ENCODE data around the gene ITIH2. TPM values are rescaled to one million over a fixed set of nuclear protein-coding genes. Genes with fewer than 3 reads are reported as not detected.
"Not testable (repeated sequence)": the region's sequence is repeated elsewhere in the genome, so short reads cannot be mapped to it uniquely, and the experiment has no call there.

Gene ITIH2, protein sequence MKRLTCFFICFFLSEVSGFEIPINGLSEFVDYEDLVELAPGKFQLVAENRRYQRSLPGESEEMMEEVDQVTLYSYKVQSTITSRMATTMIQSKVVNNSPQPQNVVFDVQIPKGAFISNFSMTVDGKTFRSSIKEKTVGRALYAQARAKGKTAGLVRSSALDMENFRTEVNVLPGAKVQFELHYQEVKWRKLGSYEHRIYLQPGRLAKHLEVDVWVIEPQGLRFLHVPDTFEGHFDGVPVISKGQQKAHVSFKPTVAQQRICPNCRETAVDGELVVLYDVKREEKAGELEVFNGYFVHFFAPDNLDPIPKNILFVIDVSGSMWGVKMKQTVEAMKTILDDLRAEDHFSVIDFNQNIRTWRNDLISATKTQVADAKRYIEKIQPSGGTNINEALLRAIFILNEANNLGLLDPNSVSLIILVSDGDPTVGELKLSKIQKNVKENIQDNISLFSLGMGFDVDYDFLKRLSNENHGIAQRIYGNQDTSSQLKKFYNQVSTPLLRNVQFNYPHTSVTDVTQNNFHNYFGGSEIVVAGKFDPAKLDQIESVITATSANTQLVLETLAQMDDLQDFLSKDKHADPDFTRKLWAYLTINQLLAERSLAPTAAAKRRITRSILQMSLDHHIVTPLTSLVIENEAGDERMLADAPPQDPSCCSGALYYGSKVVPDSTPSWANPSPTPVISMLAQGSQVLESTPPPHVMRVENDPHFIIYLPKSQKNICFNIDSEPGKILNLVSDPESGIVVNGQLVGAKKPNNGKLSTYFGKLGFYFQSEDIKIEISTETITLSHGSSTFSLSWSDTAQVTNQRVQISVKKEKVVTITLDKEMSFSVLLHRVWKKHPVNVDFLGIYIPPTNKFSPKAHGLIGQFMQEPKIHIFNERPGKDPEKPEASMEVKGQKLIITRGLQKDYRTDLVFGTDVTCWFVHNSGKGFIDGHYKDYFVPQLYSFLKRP
- not detected in 2 replicates for total RNA-seq

DNA sequence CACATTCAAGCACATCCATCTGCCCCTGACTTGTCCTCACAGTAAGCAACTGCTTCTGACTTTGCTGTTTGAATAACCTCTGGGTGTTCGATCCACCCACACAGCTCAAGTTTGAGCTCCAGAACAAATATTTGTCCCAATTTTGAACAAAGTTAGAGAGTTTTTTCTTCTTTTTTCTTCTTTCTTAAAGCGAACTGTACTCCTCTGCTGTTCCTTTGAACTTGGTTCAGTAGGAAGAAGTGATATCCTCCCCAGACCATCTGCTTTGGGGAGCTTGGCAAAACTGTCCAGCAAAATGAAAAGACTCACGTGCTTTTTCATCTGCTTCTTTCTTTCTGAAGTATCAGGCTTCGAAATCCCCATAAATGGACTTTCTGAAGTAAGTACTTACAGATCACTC is at the start of gene ITIH2:
Gene ITIH2 (plus strand): TSS at position 177 of the 400 bp plus-strand sequence. CDS start 119 bp downstream, at position 296.
- no peak for DNase-seq

DNA sequence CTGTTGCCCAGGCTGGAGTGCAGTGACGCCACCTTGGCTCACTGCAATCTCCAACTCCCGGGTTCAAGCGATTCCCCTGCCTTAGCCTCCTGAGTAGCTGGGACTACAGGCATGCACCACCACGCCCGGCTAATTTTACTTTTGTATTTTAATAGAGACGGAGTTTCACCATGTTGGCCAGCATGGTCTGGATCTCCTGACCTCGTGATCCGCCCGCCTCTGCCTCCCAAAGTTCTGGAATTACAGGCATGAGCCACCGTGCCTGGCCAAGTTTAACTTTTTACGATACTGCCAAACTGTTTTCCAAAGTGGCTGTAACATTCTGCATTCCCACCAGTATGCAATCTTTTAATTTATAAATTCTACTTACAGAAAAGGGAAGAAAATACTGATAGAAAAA is 46.0 kb upstream of the ITIH2 start:
- not testable (repeated sequence) for DNase-seq

DNA sequence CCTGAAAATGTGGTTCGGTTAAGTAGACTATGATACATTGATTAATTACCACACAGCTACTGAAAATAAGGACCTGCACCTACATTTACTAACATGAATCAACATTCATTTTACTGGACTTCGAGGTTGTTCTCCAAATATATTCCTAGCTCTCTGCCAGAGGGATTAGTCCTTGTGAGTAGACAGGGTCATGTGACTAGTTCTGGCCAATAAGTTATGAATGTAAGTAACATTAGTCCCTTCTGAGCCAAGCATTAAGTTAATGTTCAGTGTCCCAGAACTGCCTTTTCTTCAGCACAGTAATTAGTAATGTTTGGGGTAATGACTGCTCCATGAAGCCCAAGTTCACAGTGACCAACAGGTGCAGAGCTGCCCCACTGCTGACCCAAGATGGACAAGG is 45.6 kb upstream of the ITIH2 start:
- no peak for DNase-seq

DNA sequence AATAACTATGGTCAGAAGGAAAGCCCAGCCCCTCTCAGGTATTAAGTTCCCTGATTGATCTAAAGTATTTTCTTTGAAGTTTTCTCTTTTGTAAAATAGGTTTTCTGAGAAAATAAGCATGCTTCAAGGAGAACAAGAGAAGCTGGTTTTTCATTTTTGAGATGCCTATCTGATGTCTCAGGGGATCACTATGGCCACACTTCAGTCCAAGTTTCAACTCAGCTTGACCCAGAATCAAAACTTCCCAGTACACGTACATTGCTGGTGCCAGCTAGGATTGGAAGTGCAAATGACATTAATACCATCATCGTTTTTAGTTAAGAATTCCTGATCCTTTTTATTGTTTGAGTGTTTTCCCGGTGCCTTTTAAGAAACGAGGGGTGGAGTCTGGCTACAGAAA is 43.6 kb upstream of the ITIH2 start:
- DNase-seq: no peak

DNA sequence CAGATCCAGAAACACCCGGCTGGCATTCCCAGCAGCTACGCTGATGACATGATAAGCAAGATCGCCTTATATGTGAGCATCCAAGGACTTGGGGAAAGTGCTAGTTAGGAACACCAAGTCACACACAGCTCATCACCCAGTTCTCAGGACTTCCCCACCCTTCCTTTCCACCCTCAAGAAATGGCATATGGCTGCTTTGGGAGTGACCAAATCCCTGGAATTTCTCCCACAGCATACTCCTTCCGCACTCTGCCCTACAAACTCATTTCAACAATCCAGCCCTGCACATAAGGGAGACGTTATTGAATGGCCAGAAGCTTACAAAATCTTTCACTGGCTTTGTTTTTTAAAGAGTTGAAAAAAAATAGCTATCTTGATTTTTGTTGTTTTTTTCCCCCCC is 40.6 kb upstream of the ITIH2 start:
- no peak for DNase-seq

DNA sequence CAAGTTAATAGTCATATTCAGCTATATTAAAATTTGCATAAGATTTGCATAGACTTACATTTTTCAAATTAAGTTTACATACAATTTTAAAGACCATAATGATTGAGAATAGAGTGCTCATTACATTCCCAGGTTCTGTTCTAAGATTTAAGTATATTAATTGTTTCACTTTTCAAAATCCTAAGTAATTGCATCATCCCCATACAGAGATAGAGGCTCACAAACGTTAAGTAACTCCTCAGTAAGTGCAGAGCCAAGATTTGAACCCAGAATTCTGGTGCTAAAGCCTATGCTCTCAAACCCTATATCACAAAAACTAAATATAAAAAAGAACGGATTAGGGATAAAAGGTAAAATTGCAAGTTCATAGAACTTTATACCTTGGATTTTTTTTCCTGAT is 38.4 kb upstream of the ITIH2 start:
- DNase-seq: no peak

DNA sequence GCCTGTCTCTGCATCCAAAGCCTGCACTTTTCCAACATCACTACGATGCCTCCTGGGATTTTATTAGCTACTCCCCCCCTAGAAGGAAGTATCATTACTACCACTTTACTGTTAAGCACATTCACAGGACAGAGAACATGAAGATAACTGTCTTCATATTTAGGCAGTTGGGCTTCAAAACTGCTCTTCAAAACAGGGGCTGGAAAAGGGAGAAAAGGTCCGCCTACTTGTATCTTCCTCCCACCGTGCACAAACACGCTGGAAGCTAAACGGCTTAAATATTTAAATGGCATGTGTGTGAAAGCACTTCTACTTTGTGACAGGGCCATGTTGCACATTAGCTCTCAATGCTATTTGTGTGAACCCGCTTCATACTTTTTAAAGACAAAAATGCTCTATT is 37.3 kb upstream of the ITIH2 start:
- DNase-seq: no peak

DNA sequence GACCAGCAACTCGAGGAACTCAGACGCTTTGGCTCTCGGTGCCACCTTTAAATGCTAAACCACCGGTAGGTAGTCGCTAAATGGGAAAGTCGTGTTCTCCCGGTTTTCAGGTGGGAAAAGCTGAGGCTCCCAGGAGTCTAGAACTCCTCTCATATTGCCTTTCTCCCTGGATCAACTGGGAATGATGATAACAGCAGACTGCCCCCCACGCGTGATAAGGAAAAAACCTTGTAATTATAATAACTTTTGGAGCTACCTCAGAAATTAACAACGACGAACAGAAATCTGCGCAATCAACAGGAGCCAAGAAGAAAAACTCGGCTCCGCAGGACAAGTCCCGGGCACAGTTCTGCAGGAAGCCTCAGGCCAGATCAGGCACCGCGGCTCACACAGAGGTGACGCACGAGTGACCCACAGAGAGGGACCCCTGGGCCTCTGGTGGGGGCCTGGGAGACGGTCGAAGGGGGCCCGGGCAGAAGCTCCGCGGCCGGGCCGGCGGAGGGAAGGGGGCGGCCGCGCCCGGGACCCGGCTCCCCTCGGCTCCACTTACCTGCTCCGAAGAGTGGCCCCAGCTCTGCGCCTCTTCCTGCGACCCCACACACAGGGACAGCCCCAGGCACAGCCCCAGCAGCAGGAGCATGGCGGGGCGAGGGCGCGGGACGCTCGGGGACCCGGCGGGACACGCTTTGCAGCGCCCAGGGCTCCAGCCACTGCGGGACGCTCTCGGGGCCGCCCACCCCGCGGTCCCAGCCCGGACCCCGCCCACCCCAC is 36.7 kb upstream of the ITIH2 start, which contains the start of gene ITIH5:
Gene ITIH5 (minus strand): TSS at position 714 of the 771 bp plus-strand sequence. CDS start 74 bp downstream, at position 640.
- no peak for DNase-seq

DNA sequence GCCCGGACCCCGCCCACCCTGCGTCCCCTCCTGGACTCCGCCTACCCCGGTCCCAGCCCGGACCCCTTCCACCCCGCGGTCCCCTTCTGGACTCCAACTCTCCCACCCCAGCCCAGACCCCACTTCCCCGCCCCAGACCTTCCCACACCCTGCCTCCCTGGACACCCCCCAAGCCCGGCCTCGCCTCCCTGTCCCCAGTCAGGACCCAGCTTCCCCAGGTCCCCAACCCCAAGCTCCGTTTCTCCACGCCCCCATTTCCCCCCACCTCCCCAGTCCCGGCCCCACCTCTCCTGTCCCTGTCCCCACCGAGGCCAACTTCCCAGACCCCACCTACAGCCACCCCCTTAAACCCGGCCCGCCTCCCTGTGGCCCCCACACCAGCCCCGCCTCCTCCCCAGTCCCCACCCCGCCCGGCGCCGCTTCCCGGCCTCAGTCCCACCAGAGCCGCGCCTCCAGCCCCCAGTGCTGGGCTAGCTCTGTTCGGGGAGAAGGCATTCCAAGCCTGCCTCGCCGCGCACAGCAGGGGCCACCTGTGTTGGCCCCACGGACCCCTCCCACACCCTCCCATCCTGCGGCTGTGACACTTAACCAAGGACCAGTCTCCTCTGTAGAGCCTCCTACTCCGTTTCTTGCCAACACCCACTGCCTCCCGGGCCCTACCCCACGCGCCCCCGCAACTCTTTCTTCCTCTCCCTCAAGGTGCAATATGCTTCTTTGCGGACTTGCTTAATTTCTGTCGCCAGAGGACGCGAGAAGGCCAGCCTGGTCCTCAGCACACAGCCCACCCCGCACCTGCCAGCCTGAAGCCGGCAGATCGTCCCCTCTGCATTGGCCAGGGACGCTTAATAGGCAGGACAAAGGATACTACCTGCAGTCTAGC is 35.6 kb upstream of the ITIH2 start:
- no peak for DNase-seq

DNA sequence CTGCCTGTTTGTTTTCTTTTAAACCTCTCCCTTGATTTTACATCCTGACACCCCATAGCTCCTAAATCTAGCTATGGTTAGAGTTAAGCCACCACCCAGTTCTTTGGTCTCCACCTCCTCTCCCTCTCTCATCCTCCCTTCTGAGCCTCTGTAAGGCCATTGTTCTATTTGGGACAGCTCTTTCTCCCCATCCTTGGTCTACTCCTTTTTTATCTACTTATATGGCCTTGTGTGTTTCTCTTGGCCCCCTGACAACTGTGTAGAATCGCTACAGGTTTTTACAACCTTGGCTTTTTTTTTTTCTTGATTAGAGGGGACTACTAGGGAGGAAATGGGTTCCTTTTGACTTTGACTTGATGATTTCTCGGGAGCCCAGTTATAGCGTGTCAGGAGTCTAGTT is 33.0 kb upstream of the ITIH2 start:
- DNase-seq: no peak

DNA sequence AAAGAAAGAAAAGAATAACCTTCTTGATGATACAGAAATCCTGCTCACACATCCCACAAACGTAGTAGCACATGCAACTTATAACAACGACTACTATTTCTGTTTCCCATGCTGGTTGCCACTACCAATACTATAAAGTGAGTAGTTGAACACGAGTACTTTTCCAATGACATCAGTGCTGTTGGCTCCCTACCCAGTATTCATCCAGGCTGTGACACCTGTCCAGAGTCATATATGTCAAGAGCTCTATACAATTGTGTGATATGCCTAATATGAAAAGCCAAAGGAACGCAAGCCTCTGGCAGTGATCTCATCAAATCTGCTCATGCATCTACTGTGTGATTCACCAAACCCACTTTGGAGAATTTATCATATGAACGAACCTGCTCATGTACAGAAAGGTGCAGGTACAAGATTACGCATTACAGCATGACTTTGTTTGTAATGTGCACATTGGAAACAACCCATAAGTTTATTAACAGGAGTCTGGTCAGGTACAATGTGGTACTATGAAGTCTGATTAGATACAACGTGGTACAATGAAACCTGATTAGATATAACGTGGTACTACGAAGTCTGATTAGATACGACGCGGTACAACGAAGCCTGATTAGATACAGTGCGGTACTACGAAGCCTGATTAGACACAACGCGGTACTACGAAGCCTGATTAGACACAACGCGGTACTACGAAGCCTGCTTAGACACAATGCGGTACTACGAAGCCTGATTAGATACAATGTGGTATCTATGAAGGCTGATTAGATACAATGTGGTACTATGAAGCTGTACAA is 30.6 kb upstream of the ITIH2 start:
- no peak for DNase-seq

DNA sequence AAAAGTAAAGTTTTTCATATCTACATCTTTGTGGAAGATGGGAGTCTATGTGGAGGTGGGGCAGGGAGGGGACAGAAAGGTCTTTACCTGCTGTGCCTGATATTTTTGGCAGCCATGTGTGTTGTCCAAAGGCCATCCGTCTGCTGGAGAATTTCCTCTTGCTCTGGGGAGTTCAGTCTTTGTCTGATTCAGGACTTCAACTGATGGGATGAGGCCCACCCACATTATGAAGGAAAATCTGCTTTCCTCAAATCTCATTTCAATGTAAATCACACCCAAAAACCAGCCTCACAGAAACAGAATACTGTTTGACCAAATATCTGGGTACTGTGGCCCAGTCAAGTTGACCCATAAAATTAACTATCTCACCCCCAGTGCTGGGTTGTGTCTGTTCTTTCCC is 23.9 kb upstream of the ITIH2 start:
- no peak for DNase-seq

DNA sequence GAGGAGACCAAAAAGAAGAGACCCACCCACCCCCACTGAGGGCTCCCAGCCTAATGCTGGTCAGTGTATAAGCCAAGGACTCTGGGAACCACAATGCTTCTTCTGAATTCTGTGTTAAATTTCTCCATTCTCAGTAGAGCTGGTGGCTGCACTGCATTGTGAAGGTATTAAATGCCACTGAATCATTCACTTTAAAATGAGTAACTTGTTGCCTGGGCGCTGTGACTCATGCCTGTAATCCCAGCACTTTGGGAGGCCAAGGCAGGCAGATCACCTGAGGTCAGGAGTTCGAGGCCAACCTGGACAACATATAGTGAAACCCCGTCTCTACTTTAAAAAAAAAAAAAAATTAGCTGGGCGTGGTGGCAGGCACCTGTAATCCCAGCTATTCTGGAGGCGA is 23.0 kb upstream of the ITIH2 start:
- not testable (repeated sequence) for DNase-seq

DNA sequence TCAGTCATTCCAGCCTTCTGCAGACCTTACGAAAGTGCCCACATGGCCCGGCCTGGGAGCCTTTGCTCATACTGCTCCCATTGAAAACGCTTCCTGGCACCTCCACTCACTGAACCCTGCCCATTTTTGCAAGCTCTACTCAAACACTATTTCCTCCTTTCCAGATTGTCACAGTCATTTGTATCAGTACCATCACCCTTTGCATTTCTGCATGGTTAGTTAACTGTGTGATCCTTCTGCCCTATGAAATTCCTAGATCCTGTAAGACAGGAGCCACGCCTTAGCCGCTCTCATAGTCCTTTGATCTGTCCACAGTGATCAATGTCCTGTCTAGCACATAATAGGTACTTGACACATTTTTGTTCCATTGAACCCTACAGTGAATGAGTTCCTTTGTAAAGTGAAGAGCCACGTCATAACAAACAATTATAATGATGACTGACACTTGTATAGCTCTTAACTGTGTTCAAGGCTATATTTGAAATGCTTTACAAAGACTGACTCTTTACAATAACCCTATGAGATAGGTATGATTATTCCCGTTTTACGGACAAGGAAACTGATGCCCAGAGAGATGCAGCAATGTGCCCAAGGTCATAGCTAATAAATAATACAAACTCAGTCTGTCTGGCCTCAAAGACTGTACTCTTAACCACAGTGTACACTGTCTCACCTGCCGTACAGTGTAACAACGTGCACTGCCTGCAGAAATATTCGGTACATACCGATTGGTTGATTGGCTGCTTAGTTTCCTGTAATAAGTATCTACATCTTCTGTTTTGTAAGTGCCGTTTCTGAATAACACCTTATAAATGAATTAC is 16.6 kb upstream of the ITIH2 start:
- no peak for DNase-seq

DNA sequence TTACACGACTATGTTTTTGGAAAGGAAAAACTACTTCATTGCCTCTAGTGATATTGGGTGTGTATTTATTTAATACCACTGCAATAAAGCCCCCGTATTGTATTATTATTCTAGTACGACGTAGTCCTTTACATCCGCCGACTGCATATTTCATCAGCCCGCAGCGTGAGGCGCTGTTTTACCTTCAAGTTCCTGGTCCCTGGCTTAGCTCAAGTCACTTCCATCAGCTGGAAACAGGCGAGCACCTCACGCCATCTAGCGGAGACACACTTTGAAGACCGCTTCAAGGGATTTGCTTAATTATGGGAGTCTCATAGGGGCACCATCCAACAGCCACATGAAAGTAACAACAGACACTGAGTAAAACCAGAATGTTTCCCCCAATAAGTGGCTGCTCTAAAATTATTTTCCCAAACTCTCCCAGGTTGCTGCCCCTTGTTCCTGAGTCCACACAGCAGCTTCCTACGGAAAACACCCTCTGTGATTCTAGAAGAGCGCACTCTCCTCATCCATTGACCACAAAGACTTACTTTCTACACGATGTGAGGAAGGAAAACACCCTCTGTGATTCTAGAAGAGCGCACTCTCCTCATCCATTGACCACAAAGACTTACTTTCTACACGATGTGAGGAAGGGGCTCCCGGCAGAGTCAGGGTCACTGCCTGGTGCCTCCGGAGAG is 15.7 kb upstream of the ITIH2 start:
- peak; percentile 92 for DNase-seq

DNA sequence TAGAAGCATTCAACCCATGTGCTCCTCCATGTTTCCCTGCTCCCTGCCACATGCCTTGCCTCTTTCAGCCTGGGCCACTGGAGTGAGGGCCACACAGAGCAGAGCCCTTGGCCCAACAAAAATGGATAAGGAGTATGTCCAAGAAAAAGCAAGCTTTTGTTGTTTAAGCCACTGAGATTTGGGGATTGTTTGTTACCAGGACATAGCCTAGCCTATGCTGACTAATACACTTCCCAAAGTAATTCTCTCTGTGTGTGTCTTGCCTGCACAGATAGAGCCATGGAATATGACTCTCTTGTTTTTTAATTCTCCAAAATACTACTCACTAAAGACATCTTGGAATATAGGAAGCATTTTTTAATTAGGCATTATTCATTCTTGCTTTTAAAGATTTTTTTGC is 13.5 kb upstream of the ITIH2 start:
- no peak for DNase-seq

DNA sequence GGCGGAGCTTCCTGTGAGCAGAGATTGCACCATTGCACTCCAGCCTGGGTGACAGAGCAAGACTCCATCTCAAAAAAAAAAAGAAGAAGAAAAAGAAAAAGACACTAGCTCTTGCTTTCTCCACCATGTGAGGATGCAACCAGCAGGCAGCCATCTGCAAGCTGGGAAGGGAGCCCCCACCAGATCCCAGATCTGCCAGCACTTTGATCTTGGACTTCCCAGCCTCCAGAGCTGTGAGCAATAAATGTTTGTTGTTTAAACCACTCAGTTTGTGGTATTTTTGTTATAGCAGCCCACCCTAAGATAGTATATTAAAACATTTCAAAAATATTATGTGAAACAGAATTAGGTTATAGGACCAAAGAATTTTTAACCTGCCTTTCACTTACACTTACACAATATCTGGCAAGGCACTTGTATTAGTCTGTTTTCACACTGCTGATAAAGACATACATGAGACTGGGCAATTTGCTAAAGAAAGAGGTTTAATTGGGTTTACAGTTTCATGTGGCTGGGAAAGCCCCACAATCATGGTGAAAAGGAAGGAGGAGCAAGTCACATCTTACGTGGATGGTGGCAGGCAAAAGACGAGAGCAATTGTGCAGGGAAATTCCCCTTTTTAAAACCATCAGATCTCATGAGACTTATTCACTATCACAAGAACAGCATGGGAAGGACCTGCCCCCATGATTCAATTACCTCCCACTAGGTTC is 12.1 kb upstream of the ITIH2 start:
- DNase-seq: not testable (repeated sequence)

DNA sequence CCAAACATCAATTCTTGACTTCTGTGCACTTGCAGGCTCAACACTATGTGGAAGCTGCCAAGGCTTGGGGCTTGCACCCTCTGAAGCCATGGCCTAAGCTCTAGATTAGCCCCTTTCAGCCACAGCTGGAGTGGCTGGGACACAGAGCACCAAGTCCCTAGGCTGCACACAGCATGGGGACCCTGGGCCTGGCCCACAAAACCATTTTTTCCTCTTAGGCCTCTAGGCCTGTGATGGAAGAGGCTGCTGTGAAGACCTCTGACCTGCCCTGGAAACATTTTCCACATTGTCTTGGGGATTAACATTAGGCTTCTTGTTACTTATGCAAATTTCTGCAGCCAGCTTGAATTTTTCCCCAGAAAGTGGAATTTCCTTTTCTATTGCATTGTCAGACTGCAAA is 10.7 kb upstream of the ITIH2 start:
- not testable (repeated sequence) for DNase-seq

DNA sequence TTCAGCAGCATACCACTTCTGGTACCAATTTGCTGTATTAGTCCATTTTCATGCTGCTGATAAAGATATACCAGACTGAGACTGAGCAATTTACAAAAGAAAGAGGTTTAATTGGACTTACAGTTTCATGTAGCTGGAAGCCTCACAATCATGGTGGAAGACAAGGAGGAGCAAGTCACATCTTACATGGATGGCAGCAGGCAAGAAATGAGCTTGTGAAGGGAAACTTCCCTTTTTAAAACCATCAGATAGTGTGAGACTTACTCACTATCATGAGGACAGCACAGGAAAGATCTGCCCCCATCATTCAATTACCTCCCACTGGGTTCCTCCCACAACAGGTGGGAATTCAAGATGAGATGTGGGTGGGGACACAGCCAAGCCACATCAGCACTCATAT is 9.9 kb upstream of the ITIH2 start:
- DNase-seq: not testable (repeated sequence)

Data from dermis blood vessel endothelial cell (primary cell).